ENCODE data around the gene B4GALNT3.

Gene B4GALNT3

GRCh38 chr12:459050-459429 lies 699 bp upstream of the B4GALNT3 start:
- Histone ChIP-seq H3F3A (ENCODE audit: insufficient read depth, low read length) (no peaks in the 10 kb centered on the region; the same call in 1 of the 2 replicates), H3K27me3 (ENCODE audit: insufficient read depth, low read length) (peaks cover 18% of the 10 kb centered on the region), H3K4me1 (ENCODE audit: insufficient read depth, low read length, severe bottlenecking) (peaks cover 14% of the 10 kb centered on the region), H3K27ac (ENCODE audit: low read depth, low read length, poor library complexity, severe bottlenecking) (no peak overlapping the region), H2AFZ (ENCODE audit: low read length) (no peak overlapping the region), H3K9me3 (ENCODE audit: low read length) (no peaks in the 10 kb centered on the region), H3K79me2 (ENCODE audit: insufficient read depth, low read length) (no peaks in the 10 kb centered on the region), H3K9me2 (ENCODE audit: low read depth, low read length) (no peaks in the 10 kb centered on the region), H3K4me2 (ENCODE audit: low read length) (peak overlapping the region; percentile 93), H3K4me3 (ENCODE audit: low read depth, low read length, poor library complexity, severe bottlenecking) (peak overlapping the region; percentile 63), H3K36me3 (ENCODE audit: insufficient read depth, low read length) (no peaks in the 10 kb centered on the region), H4K20me1 (ENCODE audit: insufficient read depth, low read length) (no peaks in the 10 kb centered on the region), H3K9ac (ENCODE audit: low read length) (no peak overlapping the region)
- TF ChIP-seq EZH2 (IDR thresholded peaks at IDR 0.05; ENCODE audit: borderline replicate concordance, low read length), result no peak
- TF ChIP-seq, protein P1, sequence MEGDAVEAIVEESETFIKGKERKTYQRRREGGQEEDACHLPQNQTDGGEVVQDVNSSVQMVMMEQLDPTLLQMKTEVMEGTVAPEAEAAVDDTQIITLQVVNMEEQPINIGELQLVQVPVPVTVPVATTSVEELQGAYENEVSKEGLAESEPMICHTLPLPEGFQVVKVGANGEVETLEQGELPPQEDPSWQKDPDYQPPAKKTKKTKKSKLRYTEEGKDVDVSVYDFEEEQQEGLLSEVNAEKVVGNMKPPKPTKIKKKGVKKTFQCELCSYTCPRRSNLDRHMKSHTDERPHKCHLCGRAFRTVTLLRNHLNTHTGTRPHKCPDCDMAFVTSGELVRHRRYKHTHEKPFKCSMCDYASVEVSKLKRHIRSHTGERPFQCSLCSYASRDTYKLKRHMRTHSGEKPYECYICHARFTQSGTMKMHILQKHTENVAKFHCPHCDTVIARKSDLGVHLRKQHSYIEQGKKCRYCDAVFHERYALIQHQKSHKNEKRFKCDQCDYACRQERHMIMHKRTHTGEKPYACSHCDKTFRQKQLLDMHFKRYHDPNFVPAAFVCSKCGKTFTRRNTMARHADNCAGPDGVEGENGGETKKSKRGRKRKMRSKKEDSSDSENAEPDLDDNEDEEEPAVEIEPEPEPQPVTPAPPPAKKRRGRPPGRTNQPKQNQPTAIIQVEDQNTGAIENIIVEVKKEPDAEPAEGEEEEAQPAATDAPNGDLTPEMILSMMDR (IDR thresholded peaks at IDR 0.05; ENCODE audit: low read length), result no peak

- Histone ChIP-seq H3K9me2 (ENCODE audit: low read depth, low read length) (no peaks in the 10 kb centered on the region), H2AFZ (ENCODE audit: low read length) (no peak overlapping the region), H3K4me3 (ENCODE audit: low read depth, low read length, poor library complexity, severe bottlenecking) (peak overlapping the region; percentile 63), H3K9me3 (ENCODE audit: low read length) (no peaks in the 10 kb centered on the region), H3K27ac (ENCODE audit: low read depth, low read length, poor library complexity, severe bottlenecking) (no peak overlapping the region), H3F3A (ENCODE audit: insufficient read depth, low read length) (no peaks in the 10 kb centered on the region; the same call in 1 of the 2 replicates), H3K36me3 (ENCODE audit: insufficient read depth, low read length) (no peaks in the 10 kb centered on the region), H3K4me2 (ENCODE audit: low read length) (peak overlapping the region; percentile 93), H3K4me1 (ENCODE audit: insufficient read depth, low read length, severe bottlenecking) (peaks cover 14% of the 10 kb centered on the region), H3K9ac (ENCODE audit: low read length) (no peak overlapping the region), H3K27me3 (ENCODE audit: insufficient read depth, low read length) (peaks cover 26% of the 10 kb centered on the region), H4K20me1 (ENCODE audit: insufficient read depth, low read length) (no peaks in the 10 kb centered on the region), H3K79me2 (ENCODE audit: insufficient read depth, low read length) (no peaks in the 10 kb centered on the region)
- TF ChIP-seq EZH2 (IDR thresholded peaks at IDR 0.05; ENCODE audit: borderline replicate concordance, low read length), result no peak
- TF ChIP-seq, protein P1 (IDR thresholded peaks at IDR 0.05; ENCODE audit: low read length), result no peak
These were observed 807 bp downstream of the B4GALNT3 start for GRCh38 chr12:460261-461230.

DNA sequence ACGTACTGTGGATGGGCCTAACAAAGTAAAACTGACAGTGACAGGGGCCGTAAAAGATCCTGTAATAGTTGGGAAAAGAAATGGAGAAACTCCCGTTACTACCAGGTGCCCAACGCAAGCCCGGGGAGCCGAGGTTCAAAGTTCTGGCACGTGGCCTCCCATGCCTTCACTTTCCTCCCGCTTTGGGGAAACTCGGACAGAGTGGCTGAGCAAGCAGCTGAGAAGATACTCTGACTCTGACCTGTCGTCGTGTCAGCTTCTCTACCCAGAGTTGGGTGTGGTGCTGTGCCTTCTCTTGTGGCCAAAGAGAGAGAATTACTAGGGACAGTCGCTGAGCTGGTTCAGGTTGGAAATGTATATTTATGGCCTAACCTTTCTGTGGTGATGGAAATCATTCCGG lies 1.7 kb downstream of the B4GALNT3 start:
- Histone ChIP-seq H3K4me2 (ENCODE audit: low read length) (no peak overlapping the region), H3K36me3 (ENCODE audit: insufficient read depth, low read length) (no peaks in the 10 kb centered on the region), H3K4me1 (ENCODE audit: insufficient read depth, low read length, severe bottlenecking) (peaks cover 14% of the 10 kb centered on the region), H3K27me3 (ENCODE audit: insufficient read depth, low read length) (peaks cover 26% of the 10 kb centered on the region), H3K9me3 (ENCODE audit: low read length) (no peaks in the 10 kb centered on the region), H3K9me2 (ENCODE audit: low read depth, low read length) (no peaks in the 10 kb centered on the region), H3K4me3 (ENCODE audit: low read depth, low read length, poor library complexity, severe bottlenecking) (no peak overlapping the region), H3K27ac (ENCODE audit: low read depth, low read length, poor library complexity, severe bottlenecking) (no peak overlapping the region), H3F3A (ENCODE audit: insufficient read depth, low read length) (no peaks in the 10 kb centered on the region; the same call in 1 of the 2 replicates), H2AFZ (ENCODE audit: low read length) (no peak overlapping the region), H3K79me2 (ENCODE audit: insufficient read depth, low read length) (no peaks in the 10 kb centered on the region), H4K20me1 (ENCODE audit: insufficient read depth, low read length) (no peaks in the 10 kb centered on the region), H3K9ac (ENCODE audit: low read length) (no peak overlapping the region)
- TF ChIP-seq, protein P1 (IDR thresholded peaks at IDR 0.05; ENCODE audit: low read length), result no peak
- TF ChIP-seq EZH2 (IDR thresholded peaks at IDR 0.05; ENCODE audit: borderline replicate concordance, low read length), result no peak

All from OCI-LY1 (cell line).